MCF 10A (cell line): ENCODE data around the gene CD247. TPM values are rescaled to one million over a fixed set of nuclear protein-coding genes. Genes with fewer than 3 reads are reported as not detected.

Experiments used
- BruUV-seq: library from RNA; stranded (reverse); fragments of 400-500 nt; replicated peaks from 2 replicates; lab custom pipeline; 2021; lab: Mats Ljungman, UMichigan
- CTCF ChIA-PET: fragments of 300-600 bp; sonication (Branson Sonifier 250); formaldehyde crosslinking; extraction: SDS; loops from one replicate; lab custom pipeline; 2021; ENCODE audit warnings: antibody characterized with exemption, inconsistent platforms; lab: Yijun Ruan, JAX
- POLR2A ChIA-PET: fragments of 300-600, 350-650 bp; sonication (Branson Sonifier 250); formaldehyde crosslinking; extraction: SDS; loops from one replicate; lab custom pipeline; 2020; ENCODE audit warnings: antibody characterized with exemption, inconsistent platforms; lab: Yijun Ruan, JAX
- DNase-seq: peaks from one replicate; pipeline ENCODE4 v3.0.0-alpha.2; 2018; ENCODE audit not compliant: unreplicated experiment
- H3K27ac Mint-ChIP-seq: one replicate; pipeline ENCODE4 v1.8.0; 2022; ENCODE audit warnings: mild to moderate bottlenecking, low read depth, mixed read lengths; ENCODE audit not compliant: unreplicated experiment
- H3K27me3 Mint-ChIP-seq: one replicate; pipeline ENCODE4 v1.8.0; 2022; ENCODE audit warnings: mixed read lengths; ENCODE audit not compliant: insufficient read depth, unreplicated experiment
- H3K36me3 Mint-ChIP-seq: one replicate; pipeline ENCODE4 v1.8.0; 2022; ENCODE audit warnings: mild to moderate bottlenecking, moderate library complexity, mixed read lengths; ENCODE audit not compliant: insufficient read depth, unreplicated experiment
- H3K4me1 Mint-ChIP-seq: one replicate; pipeline ENCODE4 v1.8.0; 2022; ENCODE audit warnings: mixed read lengths; ENCODE audit not compliant: insufficient read depth, unreplicated experiment
- H3K4me3 Mint-ChIP-seq: one replicate; pipeline ENCODE4 v1.8.0; 2022; ENCODE audit warnings: mild to moderate bottlenecking, moderate library complexity, mixed read lengths; ENCODE audit not compliant: unreplicated experiment
- H3K9me3 Mint-ChIP-seq: one replicate; pipeline ENCODE4 v1.8.0; 2022; ENCODE audit warnings: mixed read lengths; ENCODE audit not compliant: unreplicated experiment
- CTCF ChIP-seq: fragments of 200-600 bp; IDR thresholded peaks from one replicate; pipeline ENCODE4 v1.8.0; 2022; ENCODE audit warnings: antibody characterized with exemption, mild to moderate bottlenecking; ENCODE audit not compliant: unreplicated experiment
- intact Hi-C: fragments of 100-400 bp; cut with micrococcal nuclease; formaldehyde crosslinking; loops from 2 replicates; pipeline ENCODE4 v1.14.1; 2022
- total RNA-seq: library from RNA; stranded (reverse); gene quantifications from 2 replicates; pipeline ENCODE4 v1.2.3, GENCODE V29; 2022

CD247 gene
- total RNA-seq, 1 experiment from 2014 or later: not detected

- POLR2A ChIA-PET: no interaction called here
- H3K36me3 Mint-ChIP-seq: no peaks in the 10 kb centered on the region
- CTCF ChIA-PET: interaction anchor here (0.6 kb wide), 2 partner anchors 126 to 375 kb away, joined by 3 read pairs; no protein-coding TSS in a partner anchor
- no peak overlapping the region for H3K27ac Mint-ChIP-seq
- intact Hi-C loops: no loop called here
- no peak overlapping the region for H3K4me3 Mint-ChIP-seq
- H3K9me3 Mint-ChIP-seq: no peaks in the 10 kb centered on the region
- BruUV-seq: no TSS peak
- no peaks in the 10 kb centered on the region for H3K4me1 Mint-ChIP-seq
- no peak for DNase-seq
- H3K27me3 Mint-ChIP-seq: peaks cover 69% of the 10 kb centered on the region
- no peak for TF ChIP-seq CTCF
Measured at GRCh38 chr1:167499106-167499505, 19.2 kb downstream of the CD247 start.

- DNase-seq: no peak
- H3K36me3 Mint-ChIP-seq: no peaks in the 10 kb centered on the region
- H3K4me3 Mint-ChIP-seq: no peak overlapping the region
- peaks cover 62% of the 10 kb centered on the region for H3K27me3 Mint-ChIP-seq
- no peak overlapping the region for H3K27ac Mint-ChIP-seq
- POLR2A ChIA-PET: no interaction called here
- H3K4me1 Mint-ChIP-seq: no peaks in the 10 kb centered on the region
- no peak for TF ChIP-seq CTCF
- CTCF ChIA-PET: interaction anchor here (0.6 to 1.6 kb wide), 3 partner anchors 9 to 1354 kb away, joined by 3 to 6 read pairs (median 3); no protein-coding TSS in a partner anchor
- intact Hi-C loops: no loop called here
- peaks cover under 1% of the 10 kb centered on the region for H3K9me3 Mint-ChIP-seq
- BruUV-seq: no TSS peak
Measured at GRCh38 chr1:167496797-167497619, 21.3 kb downstream of the CD247 start.

- Mint-ChIP-seq H3K9me3 (peaks cover 7% of the 10 kb centered on the region), H3K36me3 (no peaks in the 10 kb centered on the region), H3K27me3 (peaks cover 55% of the 10 kb centered on the region), H3K4me3 (no peak overlapping the region), H3K4me1 (no peaks in the 10 kb centered on the region), H3K27ac (no peak overlapping the region)
- intact Hi-C loops: no loop called here
- no peak for DNase-seq
- CTCF ChIA-PET: interaction anchor here (0.6 to 1.4 kb wide), 6 partner anchors 10 to 434 kb away, joined by 3 to 6 read pairs (median 3); no protein-coding TSS in a partner anchor
- no peak for TF ChIP-seq CTCF
- no TSS peak for BruUV-seq
- POLR2A ChIA-PET: no interaction called here
Measured at GRCh38 chr1:167493372-167493771, 25.0 kb downstream of the CD247 start.

GRCh38 chr1:167492481-167492910, 25.8 kb downstream of the CD247 start:
- DNase-seq: no peak
- Mint-ChIP-seq H3K27ac (no peak overlapping the region), H3K36me3 (no peaks in the 10 kb centered on the region), H3K9me3 (peaks cover 7% of the 10 kb centered on the region), H3K4me3 (no peak overlapping the region), H3K4me1 (no peaks in the 10 kb centered on the region), H3K27me3 (peaks cover 46% of the 10 kb centered on the region)
- no TSS peak for BruUV-seq
- intact Hi-C loops: no loop called here
- CTCF ChIA-PET: interaction anchor here (1.0 to 1.2 kb wide), 2 partner anchors 16 to 42 kb away, joined by 3 read pairs; no protein-coding TSS in a partner anchor
- POLR2A ChIA-PET: no interaction called here
- TF ChIP-seq CTCF: no peak
